ENCODE measurements around the gene NTS.

DNA sequence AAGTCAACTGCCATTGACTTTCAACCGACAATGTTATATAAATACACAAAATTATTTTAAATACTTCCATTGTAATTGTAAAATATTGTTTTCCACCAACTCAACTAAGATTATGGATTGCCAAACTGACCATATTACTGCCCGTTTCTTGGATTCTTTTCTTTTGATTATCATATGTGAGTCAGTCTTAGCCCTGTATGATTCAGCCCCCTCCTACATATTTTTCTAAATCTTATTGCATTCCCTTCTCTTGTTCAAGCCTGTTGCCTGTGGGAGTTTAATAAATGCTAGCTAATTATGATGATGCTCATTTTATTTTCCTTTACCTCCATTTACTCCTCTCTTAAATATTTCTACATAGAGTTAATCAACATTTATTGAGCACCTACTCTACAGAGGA is 44.7 kb upstream of the NTS start:
- TF ChIP-seq EZH2 (IDR thresholded peaks at IDR 0.05; ENCODE audit: insufficient read depth, poor library complexity, severe bottlenecking) = no peak
- no peak for TF ChIP-seq EZH2phosphoT487 (IDR thresholded peaks at IDR 0.05; ENCODE audit: insufficient read depth, low read depth)
